Eye (tissue), 1 donor: ENCODE results near the gene NFIX.
A peak's percentile ranks its signal among the peaks of the same experiment; 100 is the strongest.

ENCODE experiments used
- DNase-seq: peaks from one replicate; pipeline ENCODE4 v3.0.0-alpha.2; 2015

The NFIX gene

GRCh38 chr19:13023656-13024055, 28.4 kb downstream of the NFIX start:
- no peak for DNase-seq

- peak; percentile 44 for DNase-seq
Observed at GRCh38 chr19:13024126-13024950, 29.1 kb downstream of the NFIX start.

- DNase-seq: peak; percentile 59
Observed at GRCh38 chr19:13024951-13025697, 29.8 kb downstream of the NFIX start.

- DNase-seq: no peak
Observed at GRCh38 chr19:13025819-13026456, 30.7 kb downstream of the NFIX start.

- no peak for DNase-seq
Observed at GRCh38 chr19:13026462-13027370, 31.4 kb downstream of the NFIX start.

GRCh38 chr19:13027557-13027956, 32.3 kb downstream of the NFIX start:
- DNase-seq: no peak

GRCh38 chr19:13028027-13028426, 32.8 kb downstream of the NFIX start:
- no peak for DNase-seq

- DNase-seq: no peak
Observed at GRCh38 chr19:13029301-13029880, 34.1 kb downstream of the NFIX start.

- no peak for DNase-seq
Observed at GRCh38 chr19:13029893-13030292, 34.6 kb downstream of the NFIX start.

GRCh38 chr19:13031917-13032623, 36.8 kb downstream of the NFIX start:
- DNase-seq: peak; percentile 54

- no peak for DNase-seq
Observed at GRCh38 chr19:13032837-13033236, 37.6 kb downstream of the NFIX start.

GRCh38 chr19:13033244-13033643, 38.0 kb downstream of the NFIX start:
- no peak for DNase-seq

- DNase-seq: peak; percentile 41
Observed at GRCh38 chr19:13033819-13034611, 38.7 kb downstream of the NFIX start.

GRCh38 chr19:13034636-13035035, 39.4 kb downstream of the NFIX start:
- DNase-seq: no peak

GRCh38 chr19:13035820-13036365, 40.6 kb downstream of the NFIX start:
- no peak for DNase-seq

- DNase-seq: peak; percentile 22
Observed at GRCh38 chr19:13036366-13036976, 41.2 kb downstream of the NFIX start.

- no peak for DNase-seq
Observed at GRCh38 chr19:13037161-13037560, 41.9 kb downstream of the NFIX start.

GRCh38 chr19:13037731-13038130, 42.5 kb downstream of the NFIX start:
- DNase-seq: no peak

GRCh38 chr19:13038306-13039210, 43.3 kb downstream of the NFIX start:
- DNase-seq: no peak
